CD4-positive, alpha-beta memory T cell (primary cell): ENCODE data around the gene TSEN2. TPM values are rescaled to one million over a fixed set of nuclear protein-coding genes. Genes with fewer than 3 reads are reported as not detected.

Experiments
- CTCF ChIA-PET: fragments of 350-600 bp; sonication (Branson Sonifier 250); formaldehyde crosslinking; loops from one replicate; lab custom pipeline; 2021; ENCODE audit warnings: inconsistent platforms; ENCODE audit not compliant: partially characterized antibody; lab: Charles Lee
- POLR2A ChIA-PET: fragments of 350-600 bp; sonication (Branson Sonifier 250); formaldehyde crosslinking; loops from one replicate; lab custom pipeline; 2021; ENCODE audit not compliant: partially characterized antibody; lab: Charles Lee
- DNase-seq, 5 donors: peaks; one replicate each; pipeline versions ENCODE4 v3.0.0 to v3.0.0-alpha.2; 2020 to 2022; ENCODE audit warnings: mixed read lengths in 1 of 5
- H3K27ac ChIP-seq: one replicate; pipeline ENCODE4 v1.7.0; 2013; ENCODE audit warnings: low read depth, low read length
- H3K27me3 ChIP-seq: 2 replicates; pipeline ENCODE4 v1.7.0; 2013; ENCODE audit warnings: mild to moderate bottlenecking, low read length, moderate library complexity; ENCODE audit not compliant: insufficient read depth
- H3K36me3 ChIP-seq: 2 replicates; pipeline ENCODE4 v1.7.0; 2013; ENCODE audit warnings: mild to moderate bottlenecking, low read length, moderate library complexity; ENCODE audit not compliant: insufficient read depth
- H3K4me1 ChIP-seq: 2 replicates; pipeline ENCODE4 v1.7.0; 2013; ENCODE audit warnings: mild to moderate bottlenecking, low read length, moderate library complexity; ENCODE audit not compliant: insufficient read depth
- H3K4me3 ChIP-seq, 2 donors: one replicate each; pipeline ENCODE4 v1.7.0; 2013; ENCODE audit warnings: low read length in 2 of 2, mild to moderate bottlenecking in 1 of 2
- H3K9me3 ChIP-seq, 2 donors: one replicate each; pipeline ENCODE4 v1.7.0; 2013; ENCODE audit warnings: low read length in 2 of 2, control low read depth in 1 of 2; ENCODE audit not compliant: control insufficient read depth in 1 of 2
- H3K27ac Mint-ChIP-seq, 7 donors: one replicate each; pipeline ENCODE4 v1.8.0; 2020 to 2021; ENCODE audit warnings: mixed read lengths in 7 of 7, mild to moderate bottlenecking in 6 of 7, inconsistent platforms in 3 of 7, moderate library complexity in 3 of 7
- H3K27me3 Mint-ChIP-seq, 2 donors: one replicate each; pipeline ENCODE4 v1.8.0; 2020 to 2021; ENCODE audit warnings: mixed read lengths in 2 of 2
- H3K36me3 Mint-ChIP-seq, 2 donors: one replicate each; pipeline ENCODE4 v1.8.0; 2020 to 2021; ENCODE audit warnings: mixed read lengths in 2 of 2, inconsistent platforms in 1 of 2, mild to moderate bottlenecking in 1 of 2
- H3K4me1 Mint-ChIP-seq, 4 donors: one replicate each; pipeline ENCODE4 v1.8.0; 2020 to 2021; ENCODE audit warnings: mixed read lengths in 4 of 4, mild to moderate bottlenecking in 1 of 4
- H3K4me3 Mint-ChIP-seq, 8 donors: one replicate each; pipeline ENCODE4 v1.8.0; 2020 to 2021; ENCODE audit warnings: mixed read lengths in 8 of 8, mild to moderate bottlenecking in 7 of 8, moderate library complexity in 6 of 8, inconsistent platforms in 3 of 8
- H3K9me3 Mint-ChIP-seq, 8 donors: one replicate each; pipeline ENCODE4 v1.8.0; 2020 to 2021; ENCODE audit warnings: mixed read lengths in 8 of 8, mild to moderate bottlenecking in 5 of 8, inconsistent platforms in 3 of 8, moderate library complexity in 1 of 8
- intact Hi-C: fragments of 100-400 bp; cut with micrococcal nuclease; formaldehyde crosslinking; loops from one replicate; pipeline ENCODE4 v1.15.1; 2023
- polyA plus RNA-seq, 2 donors: library from polyadenylated mRNA; unstranded; fragments of 300-500 nt; fragmentation: Illumina TruSeq; gene quantifications; one replicate each; pipeline ENCODE4 v1.2.3, GENCODE V29; 2021
- total RNA-seq, 2 experiments: library from RNA; stranded (reverse); gene quantifications; one replicate each; pipeline ENCODE4 v1.2.3, GENCODE V29; 2021

Gene TSEN2
- total and polyA plus RNA-seq, 4 experiments from 2014 or later, result 11.2 to 19.6 (median 16.2) TPM

DNA sequence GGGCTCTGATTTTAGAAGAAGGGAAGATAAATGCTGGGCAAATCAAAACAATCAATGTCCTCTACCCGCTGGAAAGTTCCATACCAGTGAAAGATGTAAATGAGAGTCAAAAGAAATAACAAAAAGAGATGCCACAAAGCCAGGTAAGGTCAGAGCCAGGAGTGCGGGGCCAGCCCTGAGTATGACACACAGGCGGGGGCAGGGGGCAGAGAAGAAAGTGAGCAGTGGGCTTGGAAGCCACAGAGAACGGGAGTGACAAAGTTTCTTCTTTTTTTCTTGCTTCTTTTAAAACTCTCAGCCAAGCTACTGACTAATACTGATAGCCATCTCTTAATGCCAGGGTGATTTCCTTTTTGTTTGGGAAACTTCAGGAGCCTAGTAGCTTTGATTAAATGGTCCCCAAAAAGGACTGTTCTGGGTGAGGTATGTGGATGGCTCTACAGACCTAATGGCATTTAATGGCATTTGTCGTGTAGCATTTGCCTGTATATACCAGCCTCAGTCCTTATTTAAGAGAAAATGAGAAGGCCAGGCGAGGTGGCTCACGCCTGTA is 23.1 kb upstream of the TSEN2 start:
- Mint-ChIP-seq H3K27ac (peak overlapping the region in 1 of 7 donors; percentile 68), H3K4me1 (peaks cover 7 to 14% (median 9%) of the 10 kb centered on the region in 4 donors), H3K36me3 (no peaks in the 10 kb centered on the region), H3K4me3 (peak overlapping the region in 1 of 8 donors; percentile 60), H3K27me3 (no peaks in the 10 kb centered on the region), H3K9me3 (no peaks in the 10 kb centered on the region)
- H3K27me3 ChIP-seq, result no peaks in the 10 kb centered on the region
- intact Hi-C loops, result no loop called here
- CTCF ChIA-PET, result interaction anchor here (1.2 to 2.9 kb wide), 2 partner anchors 16 to 19 kb away, joined by 3 to 9 read pairs; no protein-coding TSS in a partner anchor
- POLR2A ChIA-PET, result no interaction called here
- no peaks in the 10 kb centered on the region for H3K9me3 ChIP-seq
- no peak overlapping the region for H3K4me3 ChIP-seq
- DNase-seq, result no peak
- H3K27ac ChIP-seq, result no peak overlapping the region
- H3K4me1 ChIP-seq, result peaks cover 7% of the 10 kb centered on the region
- H3K36me3 ChIP-seq, result no peaks in the 10 kb centered on the region

DNA sequence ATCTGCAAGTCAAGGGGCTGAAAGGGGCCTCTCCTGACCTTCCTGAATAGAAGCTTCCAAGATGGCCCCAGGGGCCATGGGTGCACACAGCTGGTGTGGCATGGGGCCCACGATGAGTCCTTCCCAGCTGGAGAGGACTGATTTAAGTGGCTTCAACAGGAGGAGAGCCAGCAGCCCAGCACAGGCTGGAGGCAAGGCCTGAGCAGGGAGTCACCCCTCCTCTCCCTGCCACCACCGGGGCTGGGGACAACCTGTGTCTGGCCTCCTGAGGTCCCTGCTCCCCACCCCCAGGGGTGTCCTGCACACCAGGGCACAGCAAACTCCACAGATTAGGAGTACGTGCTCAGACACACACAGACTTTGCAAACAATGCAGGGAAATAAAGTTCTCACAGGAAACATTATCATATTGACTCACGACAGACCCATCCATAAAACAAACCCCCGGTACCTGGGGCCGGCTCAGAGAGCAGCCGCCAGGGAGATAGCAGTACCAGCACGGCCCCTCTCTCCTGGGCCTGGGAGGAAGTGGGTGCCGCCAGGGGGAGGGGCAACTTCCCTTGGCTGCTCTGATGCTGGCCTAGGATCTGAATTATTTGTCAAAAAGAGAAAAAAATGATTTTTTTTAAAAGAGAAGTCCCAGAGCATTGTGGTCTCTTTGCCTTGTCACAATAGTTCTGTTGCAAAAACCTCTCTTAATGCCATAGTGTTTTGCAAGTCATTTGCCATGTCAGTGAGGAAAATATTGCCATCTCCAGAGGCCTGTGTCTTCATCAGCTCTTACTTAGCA is 21.9 kb upstream of the TSEN2 start:
- no peaks in the 10 kb centered on the region for H3K36me3 Mint-ChIP-seq
- H3K27ac Mint-ChIP-seq, result peak overlapping the region in 4 of 7 donors; percentile 21 to 62 (median 52)

DNA sequence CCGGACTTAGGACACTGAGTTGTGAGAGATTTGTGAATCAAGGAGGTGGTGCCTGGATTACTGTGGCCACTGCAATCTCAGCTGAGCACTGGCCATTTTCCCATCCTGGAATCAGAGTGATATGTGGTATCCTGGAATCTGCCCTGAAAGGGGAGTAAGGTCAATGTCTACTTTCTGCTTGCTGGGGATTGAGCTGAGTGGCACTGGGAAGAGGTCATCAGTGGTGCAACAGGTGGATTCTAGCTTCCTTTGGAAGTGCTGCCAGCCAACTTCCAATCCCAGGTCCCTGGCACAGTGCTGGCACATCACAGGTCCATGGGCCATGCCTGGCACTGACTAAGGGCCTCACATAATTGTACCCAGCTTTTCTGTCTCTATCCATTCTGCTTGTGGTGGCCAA is 20.6 kb upstream of the TSEN2 start:
- no peak overlapping the region for H3K27ac Mint-ChIP-seq
- CTCF ChIA-PET, result no interaction called here

More for the DNA sequence above, 21.9 kb upstream of the TSEN2 start:
- Histone ChIP-seq H3K4me1 (peaks cover 7% of the 10 kb centered on the region), H3K9me3 (no peaks in the 10 kb centered on the region), H3K27ac (no peak overlapping the region), H3K4me3 (no peak overlapping the region), H3K36me3 (no peaks in the 10 kb centered on the region), H3K27me3 (no peaks in the 10 kb centered on the region)
- peak in 1 of 5 donors; percentile 4 for DNase-seq
- ChIA-PET CTCF (interaction anchor here (2.9 kb wide), 1 partner anchor 18 kb away, joined by 9 read pairs; no protein-coding TSS in a partner anchor), POLR2A (no interaction called here)
- peak overlapping the region in 4 of 8 donors; percentile 9 to 63 (median 45) for H3K4me3 Mint-ChIP-seq
- no peaks in the 10 kb centered on the region for H3K27me3 Mint-ChIP-seq
- peaks cover 7 to 14% (median 9%) of the 10 kb centered on the region in 4 donors for H3K4me1 Mint-ChIP-seq
- intact Hi-C loops, result no loop called here
- H3K9me3 Mint-ChIP-seq, result no peaks in the 10 kb centered on the region

DNA sequence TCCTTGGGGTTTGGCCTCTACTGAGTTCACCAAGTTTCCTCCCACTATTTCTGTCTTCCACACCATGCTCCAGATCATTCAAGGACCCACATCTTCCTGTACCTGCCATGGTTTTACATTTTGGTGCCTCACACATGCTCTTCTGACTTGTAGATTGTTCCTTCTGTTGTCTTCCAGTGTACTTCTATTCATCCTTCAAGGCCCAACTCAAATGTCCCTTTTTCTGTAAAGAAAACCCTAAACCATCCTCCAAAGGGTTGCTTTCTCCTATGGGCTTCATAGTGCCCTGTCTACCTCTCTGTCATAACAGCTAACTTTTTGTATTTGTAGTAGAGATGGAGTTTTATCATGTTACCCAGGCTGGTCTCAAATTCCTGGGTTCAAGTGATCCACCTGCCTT is 20.1 kb upstream of the TSEN2 start:
- H3K9me3 Mint-ChIP-seq, result no peaks in the 10 kb centered on the region
- peaks cover 7% of the 10 kb centered on the region for H3K4me1 ChIP-seq
- H3K27ac ChIP-seq, result no peak overlapping the region
- DNase-seq, result no peak
- no peaks in the 10 kb centered on the region for H3K36me3 Mint-ChIP-seq
- H3K4me3 Mint-ChIP-seq, result no peak overlapping the region
- peaks cover 7 to 14% (median 9%) of the 10 kb centered on the region in 4 donors for H3K4me1 Mint-ChIP-seq
- intact Hi-C loops, result no loop called here
- H3K27me3 Mint-ChIP-seq, result peaks cover 0 to 1% of the 10 kb centered on the region in 2 donors
- no peak overlapping the region for H3K4me3 ChIP-seq
- ChIA-PET CTCF (interaction anchor here (1.1 kb wide), 1 partner anchor 20 kb away, joined by 3 read pairs; the partner anchor contains the start of gene TSEN2), POLR2A (interaction anchor here (1.0 kb wide), 1 partner anchor 20 kb away, joined by 3 read pairs; the partner anchor contains the start of gene TSEN2)
- H3K27me3 ChIP-seq, result no peaks in the 10 kb centered on the region
- peak overlapping the region in 3 of 7 donors; percentile 20 to 23 (median 20) for H3K27ac Mint-ChIP-seq
- H3K36me3 ChIP-seq, result no peaks in the 10 kb centered on the region
- H3K9me3 ChIP-seq, result no peaks in the 10 kb centered on the region

More for the DNA sequence above, 20.6 kb upstream of the TSEN2 start:
- Histone ChIP-seq H3K4me3 (no peak overlapping the region), H3K36me3 (no peaks in the 10 kb centered on the region), H3K27me3 (no peaks in the 10 kb centered on the region), H3K9me3 (no peaks in the 10 kb centered on the region), H3K27ac (no peak overlapping the region), H3K4me1 (peaks cover 7% of the 10 kb centered on the region)
- intact Hi-C loops, result no loop called here
- Mint-ChIP-seq H3K4me3 (no peak overlapping the region), H3K36me3 (no peaks in the 10 kb centered on the region), H3K27me3 (peaks cover 0 to 1% of the 10 kb centered on the region in 2 donors), H3K4me1 (peaks cover 7 to 14% (median 9%) of the 10 kb centered on the region in 4 donors), H3K9me3 (no peaks in the 10 kb centered on the region)
- POLR2A ChIA-PET, result no interaction called here
- no peak for DNase-seq

DNA sequence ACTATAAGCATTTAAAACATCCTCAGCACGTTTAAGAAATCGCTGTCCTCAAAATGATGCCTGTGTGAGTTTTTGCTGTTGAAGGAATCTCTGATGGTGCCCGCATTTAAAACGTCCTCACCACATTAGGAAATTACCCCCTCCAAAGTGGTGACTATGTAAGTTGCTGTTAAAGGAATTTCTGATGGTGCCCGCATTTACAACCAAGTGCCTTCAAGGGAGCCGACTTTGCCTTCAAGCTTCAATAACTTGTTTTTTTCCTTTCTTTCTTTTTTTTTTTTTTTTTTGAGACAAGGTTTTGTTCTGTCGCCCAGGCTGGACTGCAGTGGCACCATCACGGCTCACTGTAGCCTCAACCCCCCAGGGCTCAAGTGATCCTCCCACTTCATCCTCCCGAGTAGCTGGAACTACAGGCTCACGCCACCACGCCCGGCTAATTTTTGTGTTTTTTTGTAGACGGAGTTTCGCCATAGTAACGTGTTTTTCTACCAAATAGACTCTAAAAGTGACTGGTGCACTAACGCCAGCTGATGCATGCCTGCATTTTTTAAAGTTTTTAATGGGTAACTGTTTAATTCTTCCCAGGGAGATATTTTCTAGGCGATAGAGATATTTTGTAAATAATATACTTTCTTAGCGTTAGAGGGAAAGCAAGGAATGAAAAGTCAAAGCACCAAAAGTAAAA is 19.0 kb upstream of the TSEN2 start:
- CTCF ChIA-PET, result interaction anchor here (1.1 kb wide), 1 partner anchor 19 kb away, joined by 3 read pairs; the partner anchor contains the start of gene TSEN2
- intact Hi-C loops, result no loop called here

GRCh38 chr3:12465836-12466225 is 18.4 kb upstream of the TSEN2 start:
- no peak for DNase-seq
- Histone ChIP-seq H3K4me3 (no peak overlapping the region), H3K4me1 (peaks cover 7% of the 10 kb centered on the region), H3K36me3 (no peaks in the 10 kb centered on the region), H3K27ac (no peak overlapping the region), H3K9me3 (no peaks in the 10 kb centered on the region), H3K27me3 (no peaks in the 10 kb centered on the region)
- no peaks in the 10 kb centered on the region for H3K9me3 Mint-ChIP-seq
- H3K36me3 Mint-ChIP-seq, result no peaks in the 10 kb centered on the region
- H3K4me3 Mint-ChIP-seq, result no peak overlapping the region
- H3K4me1 Mint-ChIP-seq, result peaks cover 5 to 15% (median 10%) of the 10 kb centered on the region in 4 donors
- intact Hi-C loops, result no loop called here
- H3K27me3 Mint-ChIP-seq, result peaks cover 0 to 1% of the 10 kb centered on the region in 2 donors
- CTCF ChIA-PET, result no interaction called here
- POLR2A ChIA-PET, result no interaction called here
- no peak overlapping the region for H3K27ac Mint-ChIP-seq

More for the DNA sequence above, 19.0 kb upstream of the TSEN2 start:
- POLR2A ChIA-PET, result interaction anchor here (1.0 kb wide), 1 partner anchor 19 kb away, joined by 3 read pairs; the partner anchor contains the start of gene TSEN2
- H3K27me3 ChIP-seq, result no peaks in the 10 kb centered on the region
- peaks cover 7 to 14% (median 9%) of the 10 kb centered on the region in 4 donors for H3K4me1 Mint-ChIP-seq
- no peaks in the 10 kb centered on the region for H3K9me3 Mint-ChIP-seq
- no peak overlapping the region for H3K27ac ChIP-seq
- H3K27ac Mint-ChIP-seq, result peak overlapping the region in 1 of 7 donors; percentile 77
- no peaks in the 10 kb centered on the region for H3K9me3 ChIP-seq
- no peak overlapping the region for H3K4me3 Mint-ChIP-seq
- H3K36me3 Mint-ChIP-seq, result no peaks in the 10 kb centered on the region
- H3K27me3 Mint-ChIP-seq, result peaks cover 0 to 1% of the 10 kb centered on the region in 2 donors
- H3K36me3 ChIP-seq, result no peaks in the 10 kb centered on the region
- H3K4me3 ChIP-seq, result no peak overlapping the region
- peaks cover 7% of the 10 kb centered on the region for H3K4me1 ChIP-seq
- DNase-seq, result no peak
